Breast epithelium (tissue), 3 donors: ENCODE results near the gene CDH6.

Experiments
- POLR2A ChIP-seq: fragments of 450-650 bp; IDR thresholded peaks from one replicate; pipeline ENCODE4 v1.6.1; 2016; ENCODE audit warnings: antibody characterized with exemption, mild to moderate bottlenecking, moderate library complexity
- TF ChIP-seq, protein P1 (sequence below), 3 donors: fragments of 450-650 bp; IDR thresholded peaks; one replicate each; pipeline ENCODE4 v1.5.1; 2016 to 2017; ENCODE audit warnings: antibody characterized with exemption in 3 of 3, mild to moderate bottlenecking in 3 of 3, moderate library complexity in 3 of 3

DNA sequence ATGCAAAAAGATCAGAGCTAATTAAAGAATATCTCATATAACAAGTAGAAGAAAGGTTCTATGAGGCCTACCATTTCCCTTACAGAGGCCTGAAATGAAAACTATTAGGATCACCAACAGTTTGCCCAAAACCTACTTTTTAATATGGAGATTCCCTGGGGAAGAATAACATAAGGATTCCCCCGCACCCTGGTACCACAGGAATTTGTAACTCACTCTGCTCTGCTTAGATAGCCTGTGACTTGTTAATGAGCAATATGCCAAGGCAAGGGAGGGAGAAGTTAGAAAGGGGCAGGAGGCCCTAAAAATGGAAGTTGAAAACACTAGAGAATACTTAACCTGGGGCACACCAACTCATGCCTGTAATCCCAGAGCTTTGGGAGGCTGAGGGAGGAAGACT lies 107.0 kb downstream of the CDH6 start:
- TF ChIP-seq, protein P1, sequence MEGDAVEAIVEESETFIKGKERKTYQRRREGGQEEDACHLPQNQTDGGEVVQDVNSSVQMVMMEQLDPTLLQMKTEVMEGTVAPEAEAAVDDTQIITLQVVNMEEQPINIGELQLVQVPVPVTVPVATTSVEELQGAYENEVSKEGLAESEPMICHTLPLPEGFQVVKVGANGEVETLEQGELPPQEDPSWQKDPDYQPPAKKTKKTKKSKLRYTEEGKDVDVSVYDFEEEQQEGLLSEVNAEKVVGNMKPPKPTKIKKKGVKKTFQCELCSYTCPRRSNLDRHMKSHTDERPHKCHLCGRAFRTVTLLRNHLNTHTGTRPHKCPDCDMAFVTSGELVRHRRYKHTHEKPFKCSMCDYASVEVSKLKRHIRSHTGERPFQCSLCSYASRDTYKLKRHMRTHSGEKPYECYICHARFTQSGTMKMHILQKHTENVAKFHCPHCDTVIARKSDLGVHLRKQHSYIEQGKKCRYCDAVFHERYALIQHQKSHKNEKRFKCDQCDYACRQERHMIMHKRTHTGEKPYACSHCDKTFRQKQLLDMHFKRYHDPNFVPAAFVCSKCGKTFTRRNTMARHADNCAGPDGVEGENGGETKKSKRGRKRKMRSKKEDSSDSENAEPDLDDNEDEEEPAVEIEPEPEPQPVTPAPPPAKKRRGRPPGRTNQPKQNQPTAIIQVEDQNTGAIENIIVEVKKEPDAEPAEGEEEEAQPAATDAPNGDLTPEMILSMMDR (IDR thresholded peaks at IDR 0.05), result no peak
- no peak for TF ChIP-seq POLR2A
